ENCODE data around the gene SNX10.

The SNX10 gene

GRCh38 chr7:26404189-26404996 lies 112.7 kb downstream of the SNX10 start:
- no peak for DNase-seq (ENCODE audit: low read depth)

GRCh38 chr7:26406433-26406832 lies 114.8 kb downstream of the SNX10 start:
- no peak for DNase-seq (ENCODE audit: low read depth)

GRCh38 chr7:26409661-26410547 lies 118.2 kb downstream of the SNX10 start:
- no peak for DNase-seq (ENCODE audit: low read depth)

GRCh38 chr7:26413007-26413691 lies 121.5 kb downstream of the SNX10 start:
- DNase-seq (ENCODE audit: low read depth), result no peak

- DNase-seq (ENCODE audit: low read depth), result no peak
Measured at GRCh38 chr7:26416004-26416403, 124.3 kb downstream of the SNX10 start.

- no peak for DNase-seq (ENCODE audit: low read depth)
Measured at GRCh38 chr7:26417911-26418413, 126.3 kb downstream of the SNX10 start.

GRCh38 chr7:26419198-26419597 lies 127.5 kb downstream of the SNX10 start:
- no peak for DNase-seq (ENCODE audit: low read depth)

GRCh38 chr7:26420422-26421019 lies 128.9 kb downstream of the SNX10 start:
- DNase-seq (ENCODE audit: low read depth), result no peak

- no peak for DNase-seq (ENCODE audit: low read depth)
Measured at GRCh38 chr7:26422761-26423160, 131.1 kb downstream of the SNX10 start.

- no peak for DNase-seq (ENCODE audit: low read depth)
Measured at GRCh38 chr7:26423436-26423835, 131.8 kb downstream of the SNX10 start.
